WTC11 (cell line): Measurements from ENCODE around the gene UVRAG. TPM values are rescaled to one million over a fixed set of nuclear protein-coding genes. Genes with fewer than 3 reads are reported as not detected.

Source experiments
- ATAC-seq: fragments of 200-7000 bp; cut with Tn5 transposase; 2 replicates; pipeline ENCODE4 v1.10.0; 2021; ENCODE audit warnings: mild to moderate bottlenecking, moderate library complexity
- CTCF ChIA-PET: fragments of 300-600 bp; sonication (Branson Sonifier 250); formaldehyde crosslinking; loops from one replicate; lab custom pipeline; 2021; ENCODE audit warnings: antibody characterized with exemption; lab: Charles Lee
- POLR2A ChIA-PET: fragments of 350-600 bp; sonication (Branson Sonifier 250); formaldehyde crosslinking; loops from one replicate; lab custom pipeline; 2021; ENCODE audit warnings: antibody characterized with exemption; lab: Charles Lee
- DNase-seq: peaks from one replicate; pipeline ENCODE4 v3.0.0; 2021; ENCODE audit warnings: low spot score
- H3K27ac Mint-ChIP-seq: 2 replicates; pipeline ENCODE4 v1.8.0; 2021; ENCODE audit warnings: mixed read lengths
- H3K27me3 Mint-ChIP-seq: 2 replicates; pipeline ENCODE4 v1.8.0; 2021; ENCODE audit warnings: low read depth, mild to moderate bottlenecking, moderate library complexity, mixed read lengths
- H3K36me3 Mint-ChIP-seq: 2 replicates; pipeline ENCODE4 v1.8.0; 2021; ENCODE audit warnings: mixed read lengths
- H3K4me1 Mint-ChIP-seq: 2 replicates; pipeline ENCODE4 v1.8.0; 2022; ENCODE audit warnings: mixed read lengths
- H3K4me3 Mint-ChIP-seq: 2 replicates; pipeline ENCODE4 v1.8.0; 2021; ENCODE audit warnings: mild to moderate bottlenecking, moderate library complexity, mixed read lengths
- H3K9me3 Mint-ChIP-seq: 2 replicates; pipeline ENCODE4 v1.8.0; 2021; ENCODE audit warnings: mixed read lengths
- ATF2 ChIP-seq: sonication (generic); formaldehyde crosslinking; IDR thresholded peaks from 2 replicates; pipeline ENCODE4 v1.8.1; 2022; ENCODE audit warnings: low read depth, missing genetic modification reagents, borderline replicate concordance
- ATF6 ChIP-seq: sonication (generic); formaldehyde crosslinking; IDR thresholded peaks from 2 replicates; pipeline ENCODE4 v1.8.1; 2023; ENCODE audit warnings: mild to moderate bottlenecking, missing genetic modification reagents
- CBFB ChIP-seq: sonication (generic); formaldehyde crosslinking; IDR thresholded peaks from 2 replicates; pipeline ENCODE4 v1.8.1; 2022; ENCODE audit warnings: mild to moderate bottlenecking, low read depth, missing genetic modification reagents
- E2F4 ChIP-seq: sonication (generic); formaldehyde crosslinking; IDR thresholded peaks from 2 replicates; pipeline ENCODE4 v1.8.1; 2022; ENCODE audit warnings: low read depth, mild to moderate bottlenecking, moderate library complexity, missing genetic modification reagents, borderline replicate concordance
- EMX1 ChIP-seq: fragments of 250-450 bp; sonication (Bioruptor Pico); IDR thresholded peaks from 2 replicates; pipeline ENCODE4 v1.8.0; 2021; ENCODE audit warnings: mild to moderate bottlenecking
- GRHL2 ChIP-seq: fragments of 250-450 bp; sonication (Bioruptor Pico); IDR thresholded peaks from 2 replicates; pipeline ENCODE4 v1.8.0; 2022; ENCODE audit warnings: mild to moderate bottlenecking, moderate library complexity; ENCODE audit not compliant: insufficient replicate concordance, severe bottlenecking
- IRF1 ChIP-seq: sonication (generic); formaldehyde crosslinking; IDR thresholded peaks from 2 replicates; pipeline ENCODE4 v1.8.0; 2023; ENCODE audit warnings: missing genetic modification reagents
- JAZF1 ChIP-seq: fragments of 250-450 bp; sonication (Bioruptor Pico); IDR thresholded peaks from 2 replicates; pipeline ENCODE4 v1.9.0; 2021; ENCODE audit warnings: moderate library complexity, mild to moderate bottlenecking, inconsistent platforms
- MAX ChIP-seq: sonication (generic); formaldehyde crosslinking; IDR thresholded peaks from 2 replicates; pipeline ENCODE4 v1.8.0; 2022; ENCODE audit warnings: mild to moderate bottlenecking, missing genetic modification reagents
- MLX ChIP-seq: sonication (generic); formaldehyde crosslinking; IDR thresholded peaks from 2 replicates; pipeline ENCODE4 v1.8.1; 2023; ENCODE audit warnings: mild to moderate bottlenecking, missing genetic modification reagents, moderate library complexity
- MYBL2 ChIP-seq: sonication (generic); formaldehyde crosslinking; IDR thresholded peaks from 2 replicates; pipeline ENCODE4 v1.8.1; 2023; ENCODE audit warnings: mild to moderate bottlenecking, moderate library complexity, missing genetic modification reagents
- NFYB ChIP-seq: sonication (generic); formaldehyde crosslinking; conservative IDR thresholded peaks from 2 replicates; pipeline ENCODE4 v1.8.0; 2022; ENCODE audit warnings: low read depth, missing genetic modification reagents
- NR2C2 ChIP-seq: sonication (generic); formaldehyde crosslinking; IDR thresholded peaks from 2 replicates; pipeline ENCODE4 v1.8.0; 2022; ENCODE audit warnings: mild to moderate bottlenecking, missing genetic modification reagents
- NR3C1 ChIP-seq: sonication (generic); formaldehyde crosslinking; conservative IDR thresholded peaks from 2 replicates; pipeline ENCODE4 v1.8.1; 2023; ENCODE audit warnings: low read depth, mild to moderate bottlenecking, missing genetic modification reagents
- PRRX2 ChIP-seq: fragments of 250-450 bp; sonication (Bioruptor Pico); IDR thresholded peaks from 2 replicates; pipeline ENCODE4 v1.8.0; 2021; ENCODE audit warnings: mild to moderate bottlenecking
- TEAD1 ChIP-seq: sonication (generic); formaldehyde crosslinking; IDR thresholded peaks from 2 replicates; pipeline ENCODE4 v1.8.0; 2022; ENCODE audit warnings: mild to moderate bottlenecking, missing genetic modification reagents
- USF2 ChIP-seq: sonication (generic); formaldehyde crosslinking; IDR thresholded peaks from 2 replicates; pipeline ENCODE4 v1.8.1; 2023; ENCODE audit warnings: mild to moderate bottlenecking, missing genetic modification reagents, moderate library complexity
- ZNF121 ChIP-seq: sonication (generic); formaldehyde crosslinking; IDR thresholded peaks from 2 replicates; pipeline ENCODE4 v1.8.0; 2023; ENCODE audit warnings: missing genetic modification reagents
- ZNF138 ChIP-seq: sonication (generic); formaldehyde crosslinking; conservative IDR thresholded peaks from 2 replicates; pipeline ENCODE4 v1.8.1; 2022; ENCODE audit warnings: mild to moderate bottlenecking, moderate library complexity, missing genetic modification reagents
- ZNF219 ChIP-seq: sonication (generic); formaldehyde crosslinking; IDR thresholded peaks from 2 replicates; pipeline ENCODE4 v1.8.0; 2023; ENCODE audit warnings: missing genetic modification reagents, mild to moderate bottlenecking, borderline replicate concordance
- ZNF232 ChIP-seq: sonication (generic); formaldehyde crosslinking; IDR thresholded peaks from 2 replicates; pipeline ENCODE4 v1.8.0; 2022; ENCODE audit warnings: mild to moderate bottlenecking, missing genetic modification reagents
- ZNF281 ChIP-seq: sonication (generic); formaldehyde crosslinking; IDR thresholded peaks from 2 replicates; pipeline ENCODE4 v1.8.0; 2023; ENCODE audit warnings: mild to moderate bottlenecking, missing genetic modification reagents
- ZNF416 ChIP-seq: fragments of 250-450 bp; sonication (Bioruptor Pico); IDR thresholded peaks from 2 replicates; pipeline ENCODE4 v1.9.0; 2021; ENCODE audit warnings: mild to moderate bottlenecking, inconsistent platforms
- total RNA-seq: library from RNA; stranded (reverse); gene quantifications from 3 replicates; pipeline ENCODE4 v1.2.3, GENCODE V29; 2021

The UVRAG gene
- total RNA-seq, 1 experiment from 2014 or later, result 14.5 TPM

GRCh38 chr11:76041208-76041607 lies 226.2 kb downstream of the UVRAG start (continued):
- no peak for TF ChIP-seq USF2 (CRISPR knock-in tag)
- TF ChIP-seq MLX (CRISPR knock-in tag), result no peak
- no peak for TF ChIP-seq GRHL2 (CRISPR knock-in tag)
- TF ChIP-seq ZNF232 (CRISPR knock-in tag), result no peak
- no peak for TF ChIP-seq ZNF138 (CRISPR knock-in tag)
- TF ChIP-seq EMX1, result no peak
- no peak for TF ChIP-seq PRRX2 (CRISPR knock-in tag)
- TF ChIP-seq ZNF121 (CRISPR knock-in tag), result no peak
- TF ChIP-seq, all 79 proteins: peak for 0

- peaks cover 33% of the 10 kb centered on the region for H3K36me3 Mint-ChIP-seq
- CTCF ChIA-PET, result interaction anchor here (1.4 kb wide), 1 partner anchor 107 kb away, joined by 5 read pairs; no protein-coding TSS in a partner anchor
- ATAC-seq, result no peak
These were observed 229.8 kb downstream of the UVRAG start for GRCh38 chr11:76044750-76045320.

GRCh38 chr11:76047231-76047630 lies 232.2 kb downstream of the UVRAG start:
- H3K9me3 Mint-ChIP-seq, result peaks cover 43% of the 10 kb centered on the region
- peaks cover 19% of the 10 kb centered on the region for H3K4me1 Mint-ChIP-seq
- no peak overlapping the region for H3K4me3 Mint-ChIP-seq
- no peaks in the 10 kb centered on the region for H3K27me3 Mint-ChIP-seq
- CTCF ChIA-PET, result no interaction called here
- POLR2A ChIA-PET, result no interaction called here
- DNase-seq, result no peak
- no peak overlapping the region for H3K27ac Mint-ChIP-seq
- peaks cover 38% of the 10 kb centered on the region for H3K36me3 Mint-ChIP-seq
- no peak for ATAC-seq
- TF ChIP-seq E2F4 (no peak), ATF6 (CRISPR knock-in tag) (no peak), JAZF1 (CRISPR knock-in tag) (no peak), CBFB (no peak), ATF2 (CRISPR knock-in tag) (no peak), ZNF219 (no peak), TEAD1 (no peak), MAX (CRISPR knock-in tag) (no peak), MYBL2 (CRISPR knock-in tag) (no peak), ZNF281 (CRISPR knock-in tag) (no peak)

More at GRCh38 chr11:76044750-76045320, 229.8 kb downstream of the UVRAG start:
- no peak overlapping the region for H3K4me3 Mint-ChIP-seq
- POLR2A ChIA-PET, result no interaction called here
- no peaks in the 10 kb centered on the region for H3K27me3 Mint-ChIP-seq
- peaks cover 8% of the 10 kb centered on the region for H3K4me1 Mint-ChIP-seq
- peaks cover 36% of the 10 kb centered on the region for H3K9me3 Mint-ChIP-seq
- DNase-seq, result no peak
- H3K27ac Mint-ChIP-seq, result no peak overlapping the region
- no peak for TF ChIP-seq NR2C2 (CRISPR knock-in tag)
- TF ChIP-seq NFYB (CRISPR knock-in tag), result no peak
- TF ChIP-seq ZNF416 (CRISPR knock-in tag), result no peak
- TF ChIP-seq IRF1 (CRISPR knock-in tag), result no peak
- TF ChIP-seq NR3C1 (CRISPR knock-in tag), result no peak
- TF ChIP-seq, all 79 proteins: peak for 0
